OCI-LY3 (cell line): ENCODE measurements around the gene PPP2R5C.

ENCODE experiments used
- H2AFZ ChIP-seq: fragments of 200-600, 300-600 bp; shearing (Covaris generic); 2 replicates; pipeline ENCODE4 v1.6.0; 2014; ENCODE audit warnings: antibody characterized with exemption, low read depth, low read length
- H3K27ac ChIP-seq: fragments of 200-600, 300-600 bp; sonication (generic); 2 replicates; pipeline ENCODE4 v1.5.1; 2014; ENCODE audit warnings: mild to moderate bottlenecking, low read length, moderate library complexity, mixed read lengths
- H3K27me3 ChIP-seq: fragments of 200-600, 300-600 bp; sonication (generic); 2 replicates; pipeline ENCODE4 v1.6.1; 2014; ENCODE audit warnings: low read depth, low read length, mixed read lengths
- H3K36me3 ChIP-seq: fragments of 200-600, 300-600 bp; sonication (generic); replicated peaks from 2 replicates; pipeline ENCODE3; 2014; ENCODE audit warnings: low read depth, low read length, mixed read lengths
- H3K4me1 ChIP-seq: fragments of 300-600, 200-600 bp; sonication (generic); 2 replicates; pipeline ENCODE4 v1.6.1; 2014; ENCODE audit warnings: low read length, mixed read lengths
- H3K4me2 ChIP-seq: fragments of 200-600, 300-600 bp; sonication (generic); 2 replicates; pipeline ENCODE4 v1.6.1; 2014; ENCODE audit warnings: low read length, mixed read lengths
- H3K4me3 ChIP-seq: fragments of 300-600, 200-600 bp; sonication (generic); 2 replicates; pipeline ENCODE4 v1.5.1; 2014; ENCODE audit warnings: antibody characterized with exemption, mild to moderate bottlenecking, low read length, moderate library complexity
- H3K79me2 ChIP-seq: fragments of 300-600, 200-600 bp; shearing (Covaris generic); 2 replicates; pipeline ENCODE4 v1.6.1; 2014; ENCODE audit warnings: mild to moderate bottlenecking, low read length, mixed read lengths
- H3K9ac ChIP-seq: fragments of 300-600, 200-600 bp; shearing (Covaris generic); 2 replicates; pipeline ENCODE4 v1.6.0; 2014; ENCODE audit warnings: mild to moderate bottlenecking, low read length, moderate library complexity
- H3K9me3 ChIP-seq: fragments of 200-600, 300-600 bp; shearing (Covaris generic); 2 replicates; pipeline ENCODE4 v1.6.1; 2014; ENCODE audit warnings: low read length, mixed read lengths; ENCODE audit not compliant: insufficient read depth
- H4K20me1 ChIP-seq: fragments of 200-600, 300-600 bp; sonication (generic); 2 replicates; pipeline ENCODE4 v1.6.1; 2016; ENCODE audit warnings: low read length, mixed read lengths; ENCODE audit not compliant: insufficient read depth
- EZH2phosphoT487 ChIP-seq: fragments of 200-600 bp; shearing (Covaris generic); IDR thresholded peaks from 2 replicates; pipeline ENCODE4 v1.6.1; 2018; ENCODE audit warnings: antibody characterized with exemption, mixed run types, low read depth
- TF ChIP-seq, protein P1 (sequence below): fragments of 200-600, 300-600 bp; sonication (generic); IDR thresholded peaks from 2 replicates; pipeline ENCODE4 v1.5.1; 2014; ENCODE audit warnings: antibody characterized with exemption, low read length, low read depth

The PPP2R5C gene

DNA sequence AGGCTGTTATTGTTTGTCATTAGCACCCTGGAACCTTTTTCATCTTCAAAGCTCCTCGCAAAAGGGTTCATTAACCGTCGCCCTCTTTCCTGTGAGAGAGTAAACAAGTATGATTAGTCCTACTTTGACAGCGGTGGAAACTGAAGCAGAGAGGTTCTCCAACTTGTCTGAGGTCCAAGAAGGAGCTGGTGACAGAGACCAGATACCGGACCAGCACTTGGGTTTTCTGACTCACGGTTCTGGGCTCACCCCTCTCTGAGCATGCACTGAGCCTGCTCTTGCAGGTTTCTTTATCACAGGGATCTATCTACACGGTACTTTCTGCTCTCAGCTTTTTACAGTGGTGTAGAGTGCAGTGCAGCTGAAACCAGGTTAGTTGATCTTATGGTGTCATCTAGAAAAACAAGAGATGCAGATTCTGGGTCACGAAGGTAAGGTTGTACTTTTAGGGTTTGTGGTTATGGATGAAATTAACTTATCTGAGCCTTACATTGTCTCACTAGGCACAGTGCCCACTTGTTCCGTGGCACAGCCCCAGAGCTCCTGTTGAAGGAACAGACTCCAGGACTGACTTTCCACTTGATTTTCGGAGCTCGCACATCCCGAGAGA, 62.1 kb downstream of the PPP2R5C start:
- peak overlapping the region; percentile 95 for H3K4me2 ChIP-seq
- H3K4me3 ChIP-seq = peak overlapping the region; percentile 75
- H3K36me3 ChIP-seq = peaks cover 23% of the 10 kb centered on the region

DNA sequence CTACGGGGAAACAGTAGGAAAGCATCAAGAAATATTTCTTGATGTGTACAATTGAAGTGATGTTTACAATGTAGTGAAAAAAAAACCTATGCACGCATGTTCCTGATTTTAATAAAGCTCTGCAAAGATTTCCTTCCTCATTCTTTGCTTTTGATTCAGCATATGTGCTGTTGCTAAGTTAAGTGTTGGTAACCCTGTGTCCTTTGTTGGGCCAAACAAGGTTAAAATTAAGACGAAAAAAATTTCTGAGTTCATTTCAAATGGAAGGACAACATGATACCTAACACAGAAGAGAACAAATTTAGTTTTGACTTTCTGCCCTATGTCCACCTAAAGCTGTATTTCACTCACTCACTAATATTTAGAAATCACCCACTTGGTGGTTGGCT, 62.8 kb downstream of the PPP2R5C start:
- Histone ChIP-seq H3K27me3 (no peaks in the 10 kb centered on the region), H4K20me1 (peaks cover 4% of the 10 kb centered on the region), H3K4me2 (peak overlapping the region; percentile 95), H3K27ac (peak overlapping the region; percentile 98), H3K36me3 (peaks cover 20% of the 10 kb centered on the region), H3K9ac (peak overlapping the region; percentile 83), H3K9me3 (no peaks in the 10 kb centered on the region), H2AFZ (no peak overlapping the region), H3K4me1 (peaks cover 58% of the 10 kb centered on the region), H3K79me2 (peaks cover 96% of the 10 kb centered on the region), H3K4me3 (peak overlapping the region; percentile 75)
- TF ChIP-seq, protein P1, sequence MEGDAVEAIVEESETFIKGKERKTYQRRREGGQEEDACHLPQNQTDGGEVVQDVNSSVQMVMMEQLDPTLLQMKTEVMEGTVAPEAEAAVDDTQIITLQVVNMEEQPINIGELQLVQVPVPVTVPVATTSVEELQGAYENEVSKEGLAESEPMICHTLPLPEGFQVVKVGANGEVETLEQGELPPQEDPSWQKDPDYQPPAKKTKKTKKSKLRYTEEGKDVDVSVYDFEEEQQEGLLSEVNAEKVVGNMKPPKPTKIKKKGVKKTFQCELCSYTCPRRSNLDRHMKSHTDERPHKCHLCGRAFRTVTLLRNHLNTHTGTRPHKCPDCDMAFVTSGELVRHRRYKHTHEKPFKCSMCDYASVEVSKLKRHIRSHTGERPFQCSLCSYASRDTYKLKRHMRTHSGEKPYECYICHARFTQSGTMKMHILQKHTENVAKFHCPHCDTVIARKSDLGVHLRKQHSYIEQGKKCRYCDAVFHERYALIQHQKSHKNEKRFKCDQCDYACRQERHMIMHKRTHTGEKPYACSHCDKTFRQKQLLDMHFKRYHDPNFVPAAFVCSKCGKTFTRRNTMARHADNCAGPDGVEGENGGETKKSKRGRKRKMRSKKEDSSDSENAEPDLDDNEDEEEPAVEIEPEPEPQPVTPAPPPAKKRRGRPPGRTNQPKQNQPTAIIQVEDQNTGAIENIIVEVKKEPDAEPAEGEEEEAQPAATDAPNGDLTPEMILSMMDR = no peak
- TF ChIP-seq EZH2phosphoT487 = no peak

More for the DNA sequence above, 62.1 kb downstream of the PPP2R5C start:
- Histone ChIP-seq H3K9me3 (no peaks in the 10 kb centered on the region), H4K20me1 (peaks cover 9% of the 10 kb centered on the region; the same call in 1 of the 2 replicates), H3K4me1 (peaks cover 58% of the 10 kb centered on the region), H3K27ac (peak overlapping the region; percentile 98), H2AFZ (no peak overlapping the region), H3K79me2 (peaks cover 96% of the 10 kb centered on the region), H3K27me3 (no peaks in the 10 kb centered on the region), H3K9ac (peak overlapping the region; percentile 83)
- TF ChIP-seq EZH2phosphoT487 = no peak
- TF ChIP-seq, protein P1 = no peak

DNA sequence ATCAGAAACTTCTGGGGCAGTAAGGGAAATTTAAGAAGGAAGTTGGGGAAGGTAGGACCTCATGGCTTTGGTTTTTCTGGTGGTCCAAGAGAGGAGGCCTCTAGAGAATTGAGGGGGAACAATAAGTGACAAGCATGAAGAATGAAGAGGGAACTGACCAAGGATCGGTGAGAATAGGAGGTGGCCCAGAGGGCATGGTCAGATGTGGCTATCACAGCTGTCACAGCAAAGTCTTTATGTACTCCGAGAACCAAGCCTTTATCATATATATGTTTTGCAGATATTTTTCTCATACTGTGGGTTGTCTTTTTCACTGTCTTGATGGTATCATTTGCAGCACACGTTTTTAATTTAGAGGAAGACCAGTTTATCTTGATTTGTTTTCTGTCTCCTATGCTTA, 64.3 kb downstream of the PPP2R5C start:
- no peaks in the 10 kb centered on the region for H3K9me3 ChIP-seq
- H3K79me2 ChIP-seq = peaks cover 94% of the 10 kb centered on the region
- H4K20me1 ChIP-seq = peaks cover 9% of the 10 kb centered on the region
- peaks cover 46% of the 10 kb centered on the region for H3K4me1 ChIP-seq
- TF ChIP-seq, protein P1 = no peak
- TF ChIP-seq EZH2phosphoT487 = no peak
- H3K27ac ChIP-seq = peak overlapping the region; percentile 98
- H3K4me2 ChIP-seq = peak overlapping the region; percentile 95
- H3K27me3 ChIP-seq = no peaks in the 10 kb centered on the region
- peak overlapping the region; percentile 72 for H3K9ac ChIP-seq
- H3K4me3 ChIP-seq = peak overlapping the region; percentile 75
- no peak overlapping the region for H2AFZ ChIP-seq
- peaks cover 29% of the 10 kb centered on the region for H3K36me3 ChIP-seq

DNA sequence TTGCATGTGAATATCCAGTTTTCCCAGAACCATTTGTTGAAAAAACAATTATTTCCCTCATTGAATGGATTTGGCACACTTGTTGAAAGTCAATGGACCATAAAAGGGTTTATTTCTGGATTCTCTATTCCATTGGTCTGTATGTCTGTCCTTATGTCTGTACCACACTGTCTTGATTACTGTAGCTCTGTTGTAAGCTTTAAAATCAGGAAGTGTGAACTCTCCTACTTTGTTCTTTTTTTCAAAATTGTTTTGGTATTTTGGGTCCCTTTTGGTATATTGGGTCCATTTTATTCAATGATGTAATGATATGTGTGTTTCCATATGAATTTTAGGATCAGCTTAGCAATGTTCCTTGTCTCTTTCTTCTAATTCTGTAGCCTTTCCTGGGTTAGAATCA, 64.8 kb downstream of the PPP2R5C start:
- H3K9ac ChIP-seq = peak overlapping the region; percentile 72; the same call in 1 of the 2 replicates
- peak overlapping the region; percentile 95 for H3K4me2 ChIP-seq
- peak overlapping the region; percentile 75 for H3K4me3 ChIP-seq
- peaks cover 13% of the 10 kb centered on the region for H4K20me1 ChIP-seq
- H3K36me3 ChIP-seq = peaks cover 29% of the 10 kb centered on the region
- H2AFZ ChIP-seq = no peak overlapping the region
- H3K27ac ChIP-seq = peak overlapping the region; percentile 98
- no peaks in the 10 kb centered on the region for H3K9me3 ChIP-seq
- peaks cover 45% of the 10 kb centered on the region for H3K4me1 ChIP-seq
- peaks cover 94% of the 10 kb centered on the region for H3K79me2 ChIP-seq
- H3K27me3 ChIP-seq = no peaks in the 10 kb centered on the region
- TF ChIP-seq EZH2phosphoT487 = no peak
- TF ChIP-seq, protein P1 = no peak
